Adrenal gland (tissue), 12 donors: Measurements from ENCODE around the gene ARHGAP10. TPM values are rescaled to one million over a fixed set of nuclear protein-coding genes. Genes with fewer than 3 reads are reported as not detected.

Source experiments
- DNase-seq, 7 donors: peaks; one replicate each; pipeline ENCODE4 v3.0.0-alpha.2; 2019 to 2020
- H3K27ac ChIP-seq, 5 donors: fragments of 200-600 bp; sonication (generic) in 4 of 5; 1 replicate in 3 of 5; 2 replicates in 2 of 5; pipeline versions ENCODE4 v1.5.1 to v1.8.0; 2016 to 2020; ENCODE audit warnings: mild to moderate bottlenecking in 1 of 5
- H3K27me3 ChIP-seq: fragments of 200-600 bp; 2 replicates; pipeline ENCODE4 v1.8.0; 2021
- H3K36me3 ChIP-seq, 2 donors: fragments of 200-600 bp; replicated peaks in 1 of 2; 1 replicate in 1 of 2; 2 replicates in 1 of 2; pipeline versions ENCODE4 v1.5.1 to v1.8.0; 2018 to 2022
- H3K4me1 ChIP-seq, 2 donors: fragments of 200-600 bp; replicated peaks in 1 of 2; 1 replicate in 1 of 2; 2 replicates in 1 of 2; pipeline versions ENCODE4 v1.5.1 to v1.8.0; 2018 to 2021
- H3K4me3 ChIP-seq, 4 donors: fragments of 200-600 bp; sonication (generic) in 3 of 4; one replicate each; pipeline ENCODE4 v1.5.1; 2016 to 2018
- H3K9me3 ChIP-seq, 3 donors: fragments of 200-600 bp; sonication (generic) in 1 of 3; replicated peaks in 1 of 3; 1 replicate in 2 of 3; 2 replicates in 1 of 3; pipeline versions ENCODE4 v1.5.1 to v1.8.0; 2016 to 2021
- CTCF ChIP-seq, 6 experiments: fragments of 450-650 bp in 4 of 6; fragments of 200-600 bp in 2 of 6; sonication (generic) in 1 of 6; IDR thresholded peaks; 1 replicate in 5 of 6; 2 replicates in 1 of 6; pipeline versions ENCODE4 v1.5.1 to v1.8.0; 2016 to 2021; ENCODE audit warnings: antibody characterized with exemption in 6 of 6, mild to moderate bottlenecking in 2 of 6, moderate library complexity in 1 of 6
- POLR2A ChIP-seq, 2 donors: fragments of 450-650 bp; IDR thresholded peaks; one replicate each; pipeline ENCODE4 v1.6.1; 2017; ENCODE audit warnings: antibody characterized with exemption in 2 of 2, mild to moderate bottlenecking in 2 of 2, moderate library complexity in 1 of 2
- WGBS, 4 donors: extraction: QIAGEN DNeasy Blood & Tissue Kit in 2 of 4; methylation state at CpG; one replicate each; pipeline versions ENCODE4 v1.1.5 to v1.1.7; 2013 to 2017; 5-methylcytosine and 5-hydroxymethylcytosine counted together
- intact Hi-C, 2 donors: fragments of 100-400 bp; cut with DNase I; formaldehyde crosslinking; loops; one replicate each; pipeline versions ENCODE4 v1.14.1 to v1.15.0; 2022 to 2023
- polyA plus RNA-seq, 3 donors: library from polyadenylated mRNA; stranded (reverse); fragments of 200-250 nt in 2 of 3; fragments of 350-450 nt in 1 of 3; fragmentation: Illumina TruSeq in 1 of 3; extraction: RNeasy Lipid Tissue Mini Kit (QIAGEN cat#74804) in 1 of 3; gene quantifications; one replicate each; pipeline ENCODE4 v1.2.3, GENCODE V29; 2013 to 2014
- total RNA-seq, 9 donors: library from RNA; depleted of rRNA in 4 of 9; stranded (reverse); fragments of >200 nt in 4 of 9; fragments of 120-200 nt in 1 of 9; fragmentation: NEBNext Ultra II Directional in 1 of 9; extraction: Animal tissue kit (Norgen Biotek cat#: 25700) in 1 of 9; gene quantifications; one replicate each; pipeline versions ENCODE4 v1.1.0 to v1.2.4, GENCODE V29; 2013 to 2023
- donor health status: healthy with polysubstance abuse.
- donor health status: Bipolar disorder and iron deficiency.
- donor health status: DM: yes; HTN: yes; CAD: no.
- donor health status: DM: no; HTN: no; CAD: no.
- donor health status: DM: no; HTN: no; CAD: no.
- donor health status: DM: yes; HTN: yes; CAD: no.

The ARHGAP10 gene
- total and polyA plus RNA-seq, 12 donors, result 7.0 to 40.8 (median 22.1) TPM

- Histone ChIP-seq H3K36me3 (no peaks in the 10 kb centered on the region), H3K9me3 (no peaks in the 10 kb centered on the region), H3K4me1 (peaks cover 8 to 55% of the 10 kb centered on the region in 2 donors), H3K4me3 (no peak overlapping the region), H3K27ac (no peak overlapping the region), H3K27me3 (no peaks in the 10 kb centered on the region)
- WGBS, 4 donors, result 78 to 85% (median 84%) methylated on average over 2 of the region's 2 CpGs
- no peak for DNase-seq
- intact Hi-C loops, result no loop called here
- no peak for TF ChIP-seq CTCF (IDR thresholded peaks at IDR 0.05)
These were observed 54.1 kb downstream of the ARHGAP10 start for GRCh38 chr4:147786031-147786430.

- 75 to 77% (median 75%) methylated on average over 2 of the region's 2 CpGs for WGBS, 4 donors
- no peak for TF ChIP-seq CTCF (IDR thresholded peaks at IDR 0.05)
- TF ChIP-seq POLR2A (IDR thresholded peaks at IDR 0.05), result no peak
- intact Hi-C loops, result no loop called here
- no peak for DNase-seq
- Histone ChIP-seq H3K9me3 (no peaks in the 10 kb centered on the region), H3K36me3 (no peaks in the 10 kb centered on the region), H3K27ac (no peak overlapping the region), H3K27me3 (no peaks in the 10 kb centered on the region), H3K4me3 (no peak overlapping the region), H3K4me1 (peaks cover 8 to 55% of the 10 kb centered on the region in 2 donors)
These were observed 54.6 kb downstream of the ARHGAP10 start for GRCh38 chr4:147786531-147786930.

GRCh38 chr4:147787204-147787603, 55.3 kb downstream of the ARHGAP10 start:
- no peak overlapping the region for H3K4me3 ChIP-seq
- H3K27me3 ChIP-seq, result no peaks in the 10 kb centered on the region
- no peaks in the 10 kb centered on the region for H3K9me3 ChIP-seq
- no peak for DNase-seq
- TF ChIP-seq POLR2A (IDR thresholded peaks at IDR 0.05) (no peak), CTCF (IDR thresholded peaks at IDR 0.05) (no peak)
- no peaks in the 10 kb centered on the region for H3K36me3 ChIP-seq
- intact Hi-C loops, result no loop called here
- 72 to 93% (median 83%) methylated on average over 2 of the region's 2 CpGs for WGBS, 4 donors
- H3K27ac ChIP-seq, result no peak overlapping the region
- peaks cover 4 to 49% of the 10 kb centered on the region in 2 donors for H3K4me1 ChIP-seq

GRCh38 chr4:147788791-147789190, 56.9 kb downstream of the ARHGAP10 start:
- WGBS, 4 donors, result 57 to 68% (median 64%) methylated on average over 3 of the region's 3 CpGs
- Histone ChIP-seq H3K4me1 (peaks cover 0 to 54% of the 10 kb centered on the region in 2 donors), H3K9me3 (no peaks in the 10 kb centered on the region), H3K27ac (peak overlapping the region in 1 of 5 donors; percentile 10), H3K36me3 (no peaks in the 10 kb centered on the region), H3K27me3 (no peaks in the 10 kb centered on the region), H3K4me3 (no peak overlapping the region)
- DNase-seq, result no peak
- TF ChIP-seq POLR2A (IDR thresholded peaks at IDR 0.05), result no peak
- TF ChIP-seq CTCF (IDR thresholded peaks at IDR 0.05), result no peak
- intact Hi-C loops, result no loop called here
